Stomach (tissue), 9 donors: ENCODE results near the gene CD74. TPM values are rescaled to one million over a fixed set of nuclear protein-coding genes. Genes with fewer than 3 reads are reported as not detected.
A peak's percentile ranks its signal among the peaks of the same experiment; 100 is the strongest.

Experiments used
- DNase-seq, 2 donors: peaks; one replicate each; pipeline versions ENCODE4 v3.0.0 to v3.0.0-alpha.2; 2013 to 2019
- H3K27ac ChIP-seq, 5 donors: fragments of 200-600 bp in 4 of 5; sonication (generic) in 4 of 5; one replicate each; pipeline ENCODE4 v1.5.1; 2013 to 2019; ENCODE audit warnings: mild to moderate bottlenecking in 1 of 5, moderate library complexity in 1 of 5
- H3K27me3 ChIP-seq, 3 donors: fragments of 200-600 bp; sonication (generic); one replicate each; pipeline ENCODE4 v1.5.1; 2017 to 2019; ENCODE audit warnings: mixed run types in 1 of 3
- H3K36me3 ChIP-seq, 4 donors: fragments of 200-600 bp; sonication (generic); 1 replicate in 3 of 4; 2 replicates in 1 of 4; pipeline ENCODE4 v1.5.1; 2016 to 2019
- H3K4me1 ChIP-seq, 4 donors: fragments of 200-600 bp; sonication (generic); one replicate each; pipeline ENCODE4 v1.5.1; 2016 to 2019
- H3K4me3 ChIP-seq, 4 donors: fragments of 200-600 bp; sonication (generic) in 3 of 4; one replicate each; pipeline ENCODE4 v1.5.1; 2016 to 2019; ENCODE audit warnings: mild to moderate bottlenecking in 1 of 4
- H3K9me3 ChIP-seq, 4 donors: fragments of 200-600 bp; sonication (generic); one replicate each; pipeline ENCODE4 v1.5.1; 2016 to 2019
- CTCF ChIP-seq, 7 experiments: fragments of 450-650 bp in 4 of 7; fragments of 200-600 bp in 3 of 7; sonication (generic) in 3 of 7; IDR thresholded peaks; one replicate each; pipeline ENCODE4 v1.5.1; 2016 to 2019; ENCODE audit warnings: antibody characterized with exemption in 7 of 7, control low read depth in 2 of 7, mild to moderate bottlenecking in 1 of 7
- EP300 ChIP-seq: sonication (generic); formaldehyde crosslinking; IDR thresholded peaks from one replicate; pipeline ENCODE4 v1.6.1; 2017; ENCODE audit warnings: antibody characterized with exemption
- POLR2A ChIP-seq, 4 donors: fragments of 450-650 bp; IDR thresholded peaks; one replicate each; pipeline ENCODE4 v1.6.1; 2016; ENCODE audit warnings: antibody characterized with exemption in 4 of 4, control low read depth in 2 of 4, mild to moderate bottlenecking in 1 of 4, moderate library complexity in 1 of 4
- POLR2AphosphoS5 ChIP-seq, 3 donors: sonication (generic); formaldehyde crosslinking; IDR thresholded peaks; one replicate each; pipeline ENCODE4 v1.6.1; 2016; ENCODE audit warnings: antibody characterized with exemption in 3 of 3
- WGBS, 5 donors: extraction: QIAGEN DNeasy Blood & Tissue Kit in 3 of 5; methylation state at CpG; one replicate each; pipeline versions ENCODE4 v1.1.5 to v1.1.7; 2013 to 2018; 5-methylcytosine and 5-hydroxymethylcytosine counted together
- intact Hi-C: fragments of 100-400 bp; cut with DNase I; formaldehyde crosslinking; loops from one replicate; pipeline ENCODE4 v1.15.1; 2023; ENCODE audit warnings: low total_unique reads
- polyA plus RNA-seq, 3 donors: library from polyadenylated mRNA; stranded (reverse); fragments of 200-250 nt; gene quantifications; one replicate each; pipeline ENCODE4 v1.2.3, GENCODE V29; 2013
- total RNA-seq, 5 donors: library from RNA; depleted of rRNA; stranded (reverse); fragments of >200 nt; gene quantifications; one replicate each; pipeline versions ENCODE4 v1.1.0 to v1.2.3, GENCODE V29; 2014 to 2016
- donor health status: healthy with polysubstance abuse.
- donor health status: Bipolar disorder and iron deficiency.
- donor health status: healthy.

The CD74 gene
- total and polyA plus RNA-seq, 8 donors = 102 to 1,185 (median 296) TPM

GRCh38 chr5:150440948-150441812 lies 28.5 kb upstream of the CD74 start:
- H3K4me3 ChIP-seq = no peak overlapping the region
- no peak for TF ChIP-seq EP300
- no peak for TF ChIP-seq POLR2AphosphoS5 (IDR thresholded peaks at IDR 0.05)
- TF ChIP-seq CTCF (IDR thresholded peaks at IDR 0.05) = no peak
- TF ChIP-seq POLR2A (IDR thresholded peaks at IDR 0.05) = no peak
- no peak for DNase-seq
- intact Hi-C loops = no loop called here
- H3K36me3 ChIP-seq = peaks cover 31 to 51% (median 48%) of the 10 kb centered on the region in 4 donors
- H3K27me3 ChIP-seq = no peaks in the 10 kb centered on the region
- no peak overlapping the region for H3K27ac ChIP-seq
- 87 to 93% (median 90%) methylated on average over 12 of the region's 12 CpGs for WGBS, 5 donors
- H3K4me1 ChIP-seq = peaks cover 0 to 16% (median 7%) of the 10 kb centered on the region in 4 donors
- H3K9me3 ChIP-seq = no peaks in the 10 kb centered on the region

GRCh38 chr5:150438873-150439546 lies 26.3 kb upstream of the CD74 start:
- H3K27me3 ChIP-seq = no peaks in the 10 kb centered on the region
- H3K27ac ChIP-seq = no peak overlapping the region
- intact Hi-C loops = no loop called here
- peaks cover 0 to 17% (median 4%) of the 10 kb centered on the region in 4 donors for H3K4me1 ChIP-seq
- DNase-seq = no peak
- peak in 3 of 7 experiments; percentile 14 to 44 (median 18) for TF ChIP-seq CTCF (IDR thresholded peaks at IDR 0.05)
- no peak for TF ChIP-seq POLR2AphosphoS5 (IDR thresholded peaks at IDR 0.05)
- H3K9me3 ChIP-seq = no peaks in the 10 kb centered on the region
- peaks cover 9 to 30% (median 26%) of the 10 kb centered on the region in 4 donors for H3K36me3 ChIP-seq
- H3K4me3 ChIP-seq = no peak overlapping the region
- 49 to 64% (median 54%) methylated on average over 4 of the region's 4 CpGs for WGBS, 5 donors

GRCh38 chr5:150436141-150436680 lies 23.5 kb upstream of the CD74 start:
- no peak overlapping the region for H3K27ac ChIP-seq
- intact Hi-C loops = no loop called here
- peak; percentile 95 to 97 for DNase-seq

More at GRCh38 chr5:150436141-150436680, 23.5 kb upstream of the CD74 start:
- no peak overlapping the region for H3K4me3 ChIP-seq
- no peaks in the 10 kb centered on the region for H3K9me3 ChIP-seq
- H3K36me3 ChIP-seq = peaks cover 0 to 2% (median 1%) of the 10 kb centered on the region in 4 donors
- WGBS, 5 donors = 13 to 16% (median 15%) methylated on average over 11 to 13 of the region's 13 CpGs
- no peaks in the 10 kb centered on the region for H3K27me3 ChIP-seq
- peaks cover 0 to 8% (median 3%) of the 10 kb centered on the region in 4 donors for H3K4me1 ChIP-seq
- TF ChIP-seq EP300 = no peak
- TF ChIP-seq POLR2AphosphoS5 (IDR thresholded peaks at IDR 0.05) = peak in 1 of 3 donors; percentile 77
- peak in 5 of 7 experiments; percentile 31 to 88 (median 84) for TF ChIP-seq CTCF (IDR thresholded peaks at IDR 0.05)
- TF ChIP-seq POLR2A (IDR thresholded peaks at IDR 0.05) = no peak
